PC-3 (cell line): ENCODE data around the gene RAB11FIP4. TPM values are rescaled to one million over a fixed set of nuclear protein-coding genes. Genes with fewer than 3 reads are reported as not detected.

Experiments
- ATAC-seq: fragments of 200-7000 bp; cut with Tn5 transposase; 2 replicates; pipeline ENCODE4 v1.9.1; 2020; ENCODE audit warnings: mild to moderate bottlenecking, moderate library complexity
- BruUV-seq: library from RNA; stranded (reverse); fragments of 400-500 nt; replicated peaks from 2 replicates; lab custom pipeline; 2021; lab: Mats Ljungman, UMichigan
- CTCF ChIA-PET: fragments of 300-600 bp; sonication (Branson Sonifier 250); formaldehyde crosslinking; loops from one replicate; lab custom pipeline; 2022; ENCODE audit warnings: antibody characterized with exemption; lab: Charles Lee
- POLR2A ChIA-PET: fragments of 300-600 bp; sonication (Branson Sonifier 250); formaldehyde crosslinking; loops from one replicate; lab custom pipeline; 2022; ENCODE audit warnings: antibody characterized with exemption; ENCODE audit not compliant: unreplicated experiment; lab: Charles Lee
- DNase-seq: peaks from one replicate; pipeline ENCODE4 v3.0.0-alpha.2; 2015
- H2AFZ ChIP-seq: fragments of 300-600 bp; sonication (generic); 2 replicates; pipeline ENCODE4 v1.6.0; 2016; ENCODE audit warnings: antibody characterized with exemption, low read length
- H3F3A ChIP-seq: fragments of 300-600 bp; sonication (generic); one replicate; pipeline ENCODE4 v1.6.0; 2017; ENCODE audit warnings: antibody characterized with exemption, low read length, control low read depth, mild to moderate bottlenecking; ENCODE audit not compliant: unreplicated experiment
- H3K27ac ChIP-seq: fragments of 300-600 bp; sonication (generic); 2 replicates; pipeline ENCODE4 v1.5.1; 2016; ENCODE audit warnings: mild to moderate bottlenecking, low read length
- H3K27me3 ChIP-seq: fragments of 300-600 bp; sonication (generic); 2 replicates; pipeline ENCODE4 v1.6.1; 2016; ENCODE audit warnings: low read length, mixed read lengths
- H3K36me3 ChIP-seq: fragments of 300-600 bp; sonication (generic); 2 replicates; pipeline ENCODE4 v1.6.1; 2016; ENCODE audit warnings: low read depth, mixed run types, low read length, mixed read lengths
- H3K4me1 ChIP-seq: fragments of 300-600 bp; sonication (generic); 2 replicates; pipeline ENCODE4 v1.5.1; 2016; ENCODE audit warnings: low read length; ENCODE audit not compliant: insufficient read depth
- H3K4me2 ChIP-seq: fragments of 300-600 bp; sonication (generic); 2 replicates; pipeline ENCODE4 v1.6.0; 2016; ENCODE audit warnings: low read length
- H3K4me3 ChIP-seq: fragments of 300-600 bp; sonication (generic); 2 replicates; pipeline ENCODE4 v1.5.1; 2016; ENCODE audit warnings: mild to moderate bottlenecking, low read length, mixed read lengths
- H3K79me2 ChIP-seq: fragments of 300-600 bp; sonication (generic); 2 replicates; pipeline ENCODE4 v1.6.1; 2017; ENCODE audit warnings: low read length, mixed read lengths
- H3K9ac ChIP-seq: fragments of 300-600 bp; sonication (generic); 2 replicates; pipeline ENCODE4 v1.6.0; 2016; ENCODE audit warnings: mild to moderate bottlenecking, low read length
- H3K9me2 ChIP-seq: fragments of 300-600 bp; sonication (generic); replicated peaks from 2 replicates; pipeline ENCODE4 v1.6.1; 2016; ENCODE audit warnings: mixed run types, low read length, mixed read lengths
- H3K9me3 ChIP-seq: fragments of 300-600 bp; sonication (generic); 2 replicates; pipeline ENCODE4 v1.6.1; 2016; ENCODE audit warnings: low read length, mixed read lengths
- H4K20me1 ChIP-seq: fragments of 300-600 bp; sonication (generic); 2 replicates; pipeline ENCODE4 v1.6.1; 2016; ENCODE audit warnings: low read length, mixed read lengths
- CTCF ChIP-seq: fragments of 300-600 bp; sonication (generic); conservative IDR thresholded peaks from 2 replicates; pipeline ENCODE4 v1.5.1; 2017; ENCODE audit warnings: antibody characterized with exemption, low read depth, mild to moderate bottlenecking, low read length
- EZH2 ChIP-seq: fragments of 300-600 bp; sonication (generic); IDR thresholded peaks from one replicate; pipeline ENCODE4 v1.6.1; 2017; ENCODE audit warnings: antibody characterized with exemption, mild to moderate bottlenecking, low read length; ENCODE audit not compliant: unreplicated experiment
- EZH2phosphoT487 ChIP-seq: fragments of 300-600 bp; sonication (generic); IDR thresholded peaks from 2 replicates; pipeline ENCODE4 v1.6.1; 2018; ENCODE audit warnings: mild to moderate bottlenecking, antibody characterized with exemption, low read length, borderline replicate concordance
- intact Hi-C: fragments of 100-400 bp; cut with micrococcal nuclease; formaldehyde crosslinking; loops from 2 replicates; pipeline ENCODE4 v1.9.0; 2023
- total RNA-seq: library from RNA; depleted of rRNA; stranded (reverse); fragments of >200 nt; gene quantifications from 2 replicates; pipeline ENCODE4 v1.2.3, GENCODE V29; 2014

The RAB11FIP4 gene
- total RNA-seq, 1 experiment from 2014 or later = 4.2 TPM

DNA sequence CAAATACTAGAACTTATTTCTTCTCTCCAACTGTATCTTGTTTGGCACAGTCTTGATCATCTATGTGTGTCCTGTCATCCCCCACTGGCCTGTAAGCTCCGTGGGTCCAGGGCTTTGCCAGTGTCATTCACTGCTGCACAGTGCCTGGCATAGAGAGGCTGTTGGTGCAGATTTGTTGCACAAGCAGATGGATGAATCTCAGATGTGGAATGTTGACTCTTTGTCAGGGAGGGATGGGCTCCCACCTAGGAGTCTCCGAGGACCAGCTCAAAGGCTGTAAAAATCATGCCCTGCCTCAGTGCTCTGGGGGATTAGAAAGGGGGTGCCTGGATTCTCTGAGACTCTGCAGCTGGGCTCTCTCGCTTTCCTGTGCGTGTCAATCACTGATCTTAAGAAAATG lies 60.6 kb downstream of the RAB11FIP4 start:
- no peak overlapping the region for H3K9ac ChIP-seq
- BruUV-seq = no TSS peak
- no peak for ATAC-seq
- ChIA-PET POLR2A (no interaction called here), CTCF (no interaction called here)
- H3K9me2 ChIP-seq = no peaks in the 10 kb centered on the region
- no peaks in the 10 kb centered on the region for H3F3A ChIP-seq
- H3K27me3 ChIP-seq = no peaks in the 10 kb centered on the region
- intact Hi-C loops = no loop called here
- DNase-seq = peak; percentile 19
- H4K20me1 ChIP-seq = no peaks in the 10 kb centered on the region
- TF ChIP-seq EZH2 = no peak
- TF ChIP-seq EZH2phosphoT487 = no peak
- TF ChIP-seq CTCF = no peak
- no peak overlapping the region for H3K4me2 ChIP-seq
- H3K4me1 ChIP-seq = peaks cover 9% of the 10 kb centered on the region; the same call in 1 of the 2 replicates
- H3K4me3 ChIP-seq = no peak overlapping the region
- no peaks in the 10 kb centered on the region for H3K79me2 ChIP-seq
- no peak overlapping the region for H2AFZ ChIP-seq
- no peak overlapping the region for H3K27ac ChIP-seq
- H3K36me3 ChIP-seq = no peaks in the 10 kb centered on the region
- H3K9me3 ChIP-seq = no peaks in the 10 kb centered on the region

DNA sequence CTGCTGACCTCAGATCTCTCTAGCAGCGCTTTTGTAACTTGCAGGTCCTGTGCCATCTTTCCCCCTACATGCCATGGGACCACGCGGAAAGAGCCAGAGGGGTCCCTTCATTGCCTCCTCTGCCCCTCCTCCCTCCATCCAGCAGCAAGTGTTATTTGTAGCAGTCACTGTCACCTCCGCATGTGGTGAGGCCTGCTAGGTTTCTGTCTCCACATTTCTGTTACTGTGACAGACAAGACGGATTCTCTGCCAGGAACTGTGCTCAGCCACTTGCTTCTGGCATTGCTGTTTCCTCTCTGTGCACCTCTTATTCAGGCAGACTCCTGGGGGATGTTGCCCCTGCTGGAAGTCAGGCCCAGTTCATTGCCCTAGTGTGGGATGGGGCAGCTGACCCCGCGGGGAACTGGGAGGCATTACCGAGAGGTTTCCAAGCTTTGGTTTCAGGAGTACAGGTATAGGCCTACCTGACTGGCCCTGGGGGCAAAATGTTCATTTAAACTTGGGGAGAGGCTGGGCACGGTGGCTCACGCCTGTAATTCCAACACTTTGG lies 61.2 kb downstream of the RAB11FIP4 start:
- BruUV-seq = no TSS peak
- no peak for DNase-seq
- Histone ChIP-seq H3K9me3 (no peaks in the 10 kb centered on the region), H4K20me1 (no peaks in the 10 kb centered on the region), H3F3A (no peaks in the 10 kb centered on the region), H2AFZ (no peak overlapping the region), H3K4me1 (peaks cover 9% of the 10 kb centered on the region; the same call in 1 of the 2 replicates), H3K4me2 (no peak overlapping the region), H3K4me3 (no peak overlapping the region), H3K9me2 (no peaks in the 10 kb centered on the region), H3K27ac (no peak overlapping the region), H3K27me3 (no peaks in the 10 kb centered on the region), H3K79me2 (no peaks in the 10 kb centered on the region), H3K36me3 (no peaks in the 10 kb centered on the region), H3K9ac (no peak overlapping the region)
- ATAC-seq = no peak
- intact Hi-C loops = no loop called here
- ChIA-PET CTCF (no interaction called here), POLR2A (no interaction called here)
- no peak for TF ChIP-seq CTCF
- TF ChIP-seq EZH2 = no peak

GRCh38 chr17:31453896-31454295 lies 62.4 kb downstream of the RAB11FIP4 start:
- H2AFZ ChIP-seq = no peak overlapping the region
- no peak overlapping the region for H3K9ac ChIP-seq
- H3K27me3 ChIP-seq = no peaks in the 10 kb centered on the region
- H3F3A ChIP-seq = no peaks in the 10 kb centered on the region
- ATAC-seq (no peak), DNase-seq (no peak)
- no peaks in the 10 kb centered on the region for H3K9me2 ChIP-seq
- H3K4me3 ChIP-seq = no peak overlapping the region
- TF ChIP-seq EZH2phosphoT487 (no peak), EZH2 (no peak), CTCF (no peak)
- intact Hi-C loops = no loop called here
- H3K36me3 ChIP-seq = no peaks in the 10 kb centered on the region
- no peak overlapping the region for H3K4me2 ChIP-seq
- POLR2A ChIA-PET = no interaction called here
- peaks cover 9% of the 10 kb centered on the region; the same call in 1 of the 2 replicates for H3K4me1 ChIP-seq
- H4K20me1 ChIP-seq = no peaks in the 10 kb centered on the region
- no peak overlapping the region for H3K27ac ChIP-seq
- H3K9me3 ChIP-seq = no peaks in the 10 kb centered on the region
- no TSS peak for BruUV-seq
- H3K79me2 ChIP-seq = no peaks in the 10 kb centered on the region
- CTCF ChIA-PET = no interaction called here
